Esophagus squamous epithelium (tissue), 5 donors: ENCODE measurements around the gene POC1B. TPM values are rescaled to one million over a fixed set of nuclear protein-coding genes. Genes with fewer than 3 reads are reported as not detected.
A peak's percentile ranks its signal among the peaks of the same experiment; 100 is the strongest.

Experiments used
- DNase-seq: peaks from one replicate; lab custom pipeline; 2025; lab: John Stamatoyannopoulos, UW
- H3K27ac ChIP-seq, 4 donors: fragments of 200-600 bp; sonication (generic); one replicate each; pipeline ENCODE4 v1.5.1; 2016 to 2019; ENCODE audit warnings: mild to moderate bottlenecking in 1 of 4
- H3K27me3 ChIP-seq, 4 donors: fragments of 200-600 bp; sonication (generic); 1 replicate in 3 of 4; 2 replicates in 1 of 4; pipeline versions ENCODE4 v1.5.1 to v1.6.0; 2017 to 2021; ENCODE audit warnings: antibody characterized with exemption in 1 of 4
- H3K36me3 ChIP-seq, 3 donors: fragments of 200-600 bp; sonication (generic); one replicate each; pipeline ENCODE4 v1.5.1; 2016 to 2019
- H3K4me1 ChIP-seq, 3 donors: fragments of 200-600 bp; sonication (generic); one replicate each; pipeline ENCODE4 v1.5.1; 2017 to 2019
- H3K4me3 ChIP-seq, 4 donors: fragments of 200-600 bp; sonication (generic); 1 replicate in 3 of 4; 2 replicates in 1 of 4; pipeline ENCODE4 v1.5.1; 2016 to 2019; ENCODE audit warnings: mild to moderate bottlenecking in 2 of 4, moderate library complexity in 1 of 4
- H3K9me3 ChIP-seq, 3 donors: fragments of 200-600 bp; sonication (generic); one replicate each; pipeline ENCODE4 v1.5.1; 2016 to 2019
- CTCF ChIP-seq, 6 experiments: fragments of 450-650 bp in 4 of 6; fragments of 200-600 bp in 2 of 6; sonication (generic) in 2 of 6; IDR thresholded peaks; one replicate each; pipeline ENCODE4 v1.5.1; 2016 to 2019; ENCODE audit warnings: antibody characterized with exemption in 6 of 6, mild to moderate bottlenecking in 4 of 6, moderate library complexity in 4 of 6
- POLR2A ChIP-seq, 4 donors: fragments of 450-650 bp; IDR thresholded peaks; one replicate each; pipeline ENCODE4 v1.6.1; 2017; ENCODE audit warnings: antibody characterized with exemption in 4 of 4, mild to moderate bottlenecking in 4 of 4, moderate library complexity in 3 of 4
- WGBS, 2 donors: methylation state at CpG; one replicate each; pipeline ENCODE4 v1.1.5; 2018; 5-methylcytosine and 5-hydroxymethylcytosine counted together
- intact Hi-C: fragments of 100-400 bp; cut with DNase I; formaldehyde crosslinking; loops from one replicate; pipeline ENCODE4 v1.15.0; 2022
- small RNA-seq, 4 donors: library from RNA; depleted of rRNA; stranded (forward); fragments of <200 nt; gene quantifications; one replicate each; pipeline ENCODE3, GENCODE V24; 2016
- total RNA-seq, 4 donors: library from RNA; depleted of rRNA; stranded (reverse); fragments of >200 nt; gene quantifications; one replicate each; pipeline ENCODE4 v1.1.0, GENCODE V29; 2016
- donor health status: DM: yes; HTN: yes; CAD: no.

POC1B gene
- total RNA-seq, 4 donors from 2014 or later: 12.9 to 21.4 (median 15.3) TPM

GRCh38 chr12:89373763-89374572 lies 151.9 kb downstream of the POC1B start:
- WGBS, 2 donors: 7 to 18% methylated on average over 2 of the region's 2 CpGs
- H3K4me3 ChIP-seq: no peak overlapping the region
- H3K27ac ChIP-seq: peak overlapping the region in 3 of 4 donors; percentile 18 to 29 (median 26)
- H3K4me1 ChIP-seq: peaks cover 6 to 66% (median 30%) of the 10 kb centered on the region in 3 donors
- H3K36me3 ChIP-seq: no peaks in the 10 kb centered on the region
- no peak for TF ChIP-seq POLR2A (IDR thresholded peaks at IDR 0.05)
- no peak for TF ChIP-seq CTCF (IDR thresholded peaks at IDR 0.05)
- H3K27me3 ChIP-seq: no peaks in the 10 kb centered on the region
- DNase-seq: no peak
- intact Hi-C loops: no loop called here
- no peaks in the 10 kb centered on the region for H3K9me3 ChIP-seq

- peaks cover 6 to 71% (median 30%) of the 10 kb centered on the region in 3 donors for H3K4me1 ChIP-seq
- no peaks in the 10 kb centered on the region for H3K9me3 ChIP-seq
- no peaks in the 10 kb centered on the region for H3K27me3 ChIP-seq
- no peaks in the 10 kb centered on the region for H3K36me3 ChIP-seq
- no peak overlapping the region for H3K4me3 ChIP-seq
- WGBS, 2 donors: 70 to 78% methylated on average over 5 to 6 of the region's 6 CpGs
- no peak for TF ChIP-seq POLR2A (IDR thresholded peaks at IDR 0.05)
- TF ChIP-seq CTCF (IDR thresholded peaks at IDR 0.05): no peak
- intact Hi-C loops: no loop called here
- no peak overlapping the region for H3K27ac ChIP-seq
- no peak for DNase-seq
Measured at GRCh38 chr12:89372584-89373370, 153.1 kb downstream of the POC1B start.

GRCh38 chr12:89370850-89371249 lies 155.0 kb downstream of the POC1B start:
- Histone ChIP-seq H3K4me3 (no peak overlapping the region), H3K4me1 (peaks cover 6 to 67% (median 27%) of the 10 kb centered on the region in 3 donors), H3K9me3 (no peaks in the 10 kb centered on the region), H3K27ac (peak overlapping the region in 2 of 4 donors; percentile 5 to 16), H3K27me3 (no peaks in the 10 kb centered on the region), H3K36me3 (no peaks in the 10 kb centered on the region)
- TF ChIP-seq POLR2A (IDR thresholded peaks at IDR 0.05) (no peak), CTCF (IDR thresholded peaks at IDR 0.05) (no peak)
- intact Hi-C loops: no loop called here
- no peak for DNase-seq
- 28 to 60% methylated on average over 7 of the region's 7 CpGs for WGBS, 2 donors

GRCh38 chr12:89370421-89370831 lies 155.4 kb downstream of the POC1B start:
- Histone ChIP-seq H3K27me3 (no peaks in the 10 kb centered on the region), H3K4me1 (peaks cover 6 to 63% (median 27%) of the 10 kb centered on the region in 3 donors), H3K27ac (peak overlapping the region in 1 of 4 donors; percentile 5), H3K9me3 (no peaks in the 10 kb centered on the region), H3K36me3 (no peaks in the 10 kb centered on the region), H3K4me3 (no peak overlapping the region)
- 31 to 50% methylated on average over 3 of the region's 3 CpGs for WGBS, 2 donors
- intact Hi-C loops: no loop called here
- DNase-seq: no peak
- TF ChIP-seq CTCF (IDR thresholded peaks at IDR 0.05) (no peak), POLR2A (IDR thresholded peaks at IDR 0.05) (no peak)

Small RNA genes lying within 50 kb of the gene (small RNA-seq; reads per million reads assigned to genes)
- 0 reads per million in 4 donors for gene AC025034.2
- gene POC1B-GALNT4: 0 reads per million in 4 donors

Other genes starting within 250 kb of the POC1B start
- gene DUSP6, start 173.5 kb downstream of the POC1B start, total RNA-seq: 10 to 100 TPM; 17.6 to 30.4 (median 24.9) TPM
- gene GALNT4, start 1.3 kb downstream of the POC1B start, total RNA-seq: 1 to 10 TPM; 3.9 to 6.8 (median 5.4) TPM
- gene ATP2B1, start 182.8 kb upstream of the POC1B start, total RNA-seq: 10 to 100 TPM; 10.9 to 32.4 (median 21.0) TPM